ENCODE results near the gene NEDD4.

Gene NEDD4

GRCh38 chr15:55914446-55914845, 79.0 kb downstream of the NEDD4 start:
- TF ChIP-seq, protein P1, sequence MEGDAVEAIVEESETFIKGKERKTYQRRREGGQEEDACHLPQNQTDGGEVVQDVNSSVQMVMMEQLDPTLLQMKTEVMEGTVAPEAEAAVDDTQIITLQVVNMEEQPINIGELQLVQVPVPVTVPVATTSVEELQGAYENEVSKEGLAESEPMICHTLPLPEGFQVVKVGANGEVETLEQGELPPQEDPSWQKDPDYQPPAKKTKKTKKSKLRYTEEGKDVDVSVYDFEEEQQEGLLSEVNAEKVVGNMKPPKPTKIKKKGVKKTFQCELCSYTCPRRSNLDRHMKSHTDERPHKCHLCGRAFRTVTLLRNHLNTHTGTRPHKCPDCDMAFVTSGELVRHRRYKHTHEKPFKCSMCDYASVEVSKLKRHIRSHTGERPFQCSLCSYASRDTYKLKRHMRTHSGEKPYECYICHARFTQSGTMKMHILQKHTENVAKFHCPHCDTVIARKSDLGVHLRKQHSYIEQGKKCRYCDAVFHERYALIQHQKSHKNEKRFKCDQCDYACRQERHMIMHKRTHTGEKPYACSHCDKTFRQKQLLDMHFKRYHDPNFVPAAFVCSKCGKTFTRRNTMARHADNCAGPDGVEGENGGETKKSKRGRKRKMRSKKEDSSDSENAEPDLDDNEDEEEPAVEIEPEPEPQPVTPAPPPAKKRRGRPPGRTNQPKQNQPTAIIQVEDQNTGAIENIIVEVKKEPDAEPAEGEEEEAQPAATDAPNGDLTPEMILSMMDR (IDR thresholded peaks at IDR 0.05; ENCODE audit: borderline replicate concordance, control extremely low read depth, extremely low read depth, insufficient read depth, missing control alignments), result no peak
- in situ Hi-C loops (cut with MboI; ENCODE audit: low sequenced_read_pairs, unreplicated experiment), result no loop called here
- DNase-seq (ENCODE audit: low spot score), result no peak

DNA sequence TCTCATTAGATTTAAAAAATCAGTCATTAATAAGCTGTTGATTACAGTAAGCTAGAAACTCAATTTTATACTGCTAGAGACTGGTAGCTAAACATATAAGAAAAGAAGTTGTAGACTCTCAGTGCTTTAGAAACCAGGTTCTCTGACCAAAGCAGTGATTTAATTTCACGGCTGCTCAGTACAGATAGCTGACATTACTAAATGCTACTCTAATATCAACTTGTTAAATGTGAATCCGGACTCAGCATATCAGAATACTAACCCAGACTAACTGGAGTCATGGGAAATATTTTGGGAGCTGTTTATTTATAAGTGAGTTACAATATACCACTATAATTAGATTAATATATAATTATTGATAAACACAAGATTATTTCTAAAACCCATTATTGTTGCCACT, 80.4 kb downstream of the NEDD4 start:
- TF ChIP-seq, protein P1 (IDR thresholded peaks at IDR 0.05; ENCODE audit: borderline replicate concordance, control extremely low read depth, extremely low read depth, insufficient read depth, missing control alignments), result no peak
- no peak for DNase-seq (ENCODE audit: low spot score)
- in situ Hi-C loops (cut with MboI; ENCODE audit: low sequenced_read_pairs, unreplicated experiment), result no loop called here

DNA sequence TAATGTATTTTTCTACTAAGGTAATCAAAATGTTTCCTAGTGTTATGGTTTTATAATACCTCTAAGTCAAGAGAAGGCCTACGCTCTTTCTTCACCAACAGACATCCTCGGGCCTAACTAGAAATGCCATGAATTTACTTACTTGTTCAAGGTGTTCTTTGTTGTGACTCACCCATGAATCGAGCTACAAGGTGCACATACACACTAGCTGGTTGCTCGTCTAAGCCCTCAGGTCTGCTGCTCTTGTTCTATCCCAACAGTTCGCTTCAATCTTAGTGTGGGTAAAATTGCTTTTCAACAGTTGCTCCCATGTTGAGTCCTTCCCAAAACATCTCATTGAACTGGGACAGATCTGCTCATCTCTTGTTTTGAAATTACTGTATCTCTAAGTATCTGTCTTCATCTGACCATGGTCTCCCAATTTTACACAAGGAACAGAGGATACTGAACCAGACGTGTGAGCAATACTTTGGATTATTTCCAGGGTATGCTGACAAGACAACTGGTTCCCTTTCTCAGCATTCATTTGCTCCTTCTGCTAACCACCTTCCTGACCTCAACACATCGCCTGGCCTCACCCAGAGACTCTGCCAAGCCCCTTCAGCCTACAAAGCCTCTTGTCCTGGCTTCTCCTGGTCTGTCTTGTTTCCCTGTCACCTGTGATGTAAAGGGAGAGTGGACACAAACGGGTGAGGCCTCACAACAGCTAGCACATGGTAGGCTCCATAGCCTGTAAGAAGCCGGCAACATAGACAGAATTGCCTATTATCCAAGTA, 84.2 kb downstream of the NEDD4 start:
- no peak for DNase-seq (ENCODE audit: low spot score)
- TF ChIP-seq, protein P1 (IDR thresholded peaks at IDR 0.05; ENCODE audit: borderline replicate concordance, control extremely low read depth, extremely low read depth, insufficient read depth, missing control alignments), result no peak
- in situ Hi-C loops (cut with MboI; ENCODE audit: low sequenced_read_pairs, unreplicated experiment), result no loop called here

DNA sequence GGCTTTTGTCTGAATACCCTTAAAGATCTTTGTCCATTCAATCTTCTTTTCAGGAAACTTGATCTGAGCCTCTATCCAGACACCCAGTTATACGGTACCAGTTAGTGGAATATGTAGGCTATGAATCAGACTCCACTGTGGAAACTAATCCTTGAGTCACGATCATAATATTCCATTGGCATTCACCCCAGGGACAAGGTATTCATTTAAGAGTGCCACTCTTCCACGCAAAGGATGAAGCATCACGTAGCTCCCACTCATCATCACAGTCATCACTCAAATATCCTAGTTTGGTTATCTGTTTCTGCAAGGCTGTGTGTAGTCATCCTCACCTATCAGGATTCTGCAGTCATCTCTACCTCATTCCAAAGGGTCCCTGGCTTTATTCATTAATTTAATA, 85.6 kb downstream of the NEDD4 start:
- TF ChIP-seq, protein P1 (IDR thresholded peaks at IDR 0.05; ENCODE audit: borderline replicate concordance, control extremely low read depth, extremely low read depth, insufficient read depth, missing control alignments), result no peak
- no peak for DNase-seq (ENCODE audit: low spot score)
- in situ Hi-C loops (cut with MboI; ENCODE audit: low sequenced_read_pairs, unreplicated experiment), result no loop called here

DNA sequence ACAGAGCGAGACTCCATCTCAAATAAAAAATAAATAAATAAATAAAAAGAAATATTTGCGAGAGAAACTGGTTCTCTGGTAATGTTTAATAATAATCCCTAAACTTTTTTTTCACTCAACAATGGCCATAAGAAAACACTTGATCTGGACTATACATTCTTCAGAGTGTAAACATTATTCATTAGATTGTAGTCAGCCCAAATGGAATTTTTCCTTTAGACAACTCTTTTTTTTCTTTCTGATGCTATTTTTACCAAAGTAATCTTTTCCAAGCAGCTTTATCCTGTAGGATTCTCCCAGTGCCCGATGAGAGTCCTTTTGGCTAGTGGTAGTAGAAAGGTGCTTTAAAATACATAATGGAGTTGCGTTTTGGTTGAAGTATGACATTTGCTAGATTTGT, 90.4 kb downstream of the NEDD4 start:
- DNase-seq (ENCODE audit: low spot score), result no peak
- TF ChIP-seq, protein P1 (IDR thresholded peaks at IDR 0.05; ENCODE audit: borderline replicate concordance, control extremely low read depth, extremely low read depth, insufficient read depth, missing control alignments), result no peak
- in situ Hi-C loops (cut with MboI; ENCODE audit: low sequenced_read_pairs, unreplicated experiment), result no loop called here

DNA sequence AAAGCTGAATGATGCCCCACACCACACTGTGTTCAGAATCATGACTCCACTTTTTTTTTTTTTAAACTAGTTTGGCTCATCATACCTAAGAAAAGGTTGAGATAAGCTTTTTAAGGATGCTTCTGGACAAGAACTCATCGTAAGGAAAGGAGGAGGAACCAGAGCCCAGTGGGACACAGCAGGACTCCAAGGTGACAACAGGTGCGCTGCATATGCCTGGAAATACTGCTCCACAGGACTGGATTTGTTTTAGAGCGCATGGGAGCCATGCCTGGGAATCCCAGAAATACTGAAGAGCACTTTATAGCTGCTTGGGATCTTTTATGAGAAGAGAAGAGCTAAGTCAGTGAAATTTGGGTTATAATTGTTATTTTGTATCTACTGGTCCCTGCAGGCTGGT, 93.4 kb downstream of the NEDD4 start:
- in situ Hi-C loops (cut with MboI; ENCODE audit: low sequenced_read_pairs, unreplicated experiment), result no loop called here
- TF ChIP-seq, protein P1 (IDR thresholded peaks at IDR 0.05; ENCODE audit: borderline replicate concordance, control extremely low read depth, extremely low read depth, insufficient read depth, missing control alignments), result no peak
- DNase-seq (ENCODE audit: low spot score), result no peak

Data from GM13976 (cell line).